ENCODE results near the gene TTC21A. TPM values are rescaled to one million over a fixed set of nuclear protein-coding genes. Genes with fewer than 3 reads are reported as not detected.

Gene TTC21A
- total RNA-seq, 5 donors from 2014 or later (not counting 1 experiment from before 2014, with no cell fraction given), result 3.5 to 12.4 (median 5.4) TPM

GRCh38 chr3:39180183-39180545 is 72.7 kb downstream of the TTC21A start:
- Mint-ChIP-seq H3K27me3 (no peaks in the 10 kb centered on the region), H3K4me1 (peaks cover 33 to 43% (median 37%) of the 10 kb centered on the region in 3 donors), H3K9me3 (no peaks in the 10 kb centered on the region), H3K4me3 (peak overlapping the region; percentile 76 to 88 (median 77)), H3K27ac (peak overlapping the region; percentile 85 to 88), H3K36me3 (no peaks in the 10 kb centered on the region)
- DNase-seq (peak in 1 of 35 experiments; percentile 23), ATAC-seq (replicated peaks in 1 of 4) (no peak)
- POLR2A ChIA-PET, result no interaction called here
- Histone ChIP-seq H3K27ac (ENCODE audit: low read length) (peak overlapping the region; percentile 39), H3K27me3 (replicated peaks in 1 of 2; ENCODE audit: control insufficient read depth in 2 of 2, extremely low read depth in 1 of 2, insufficient read depth in 2 of 2, low read length in 1 of 2) (no peaks in the 10 kb centered on the region), H3K4me3 (ENCODE audit: control insufficient read depth in 1 of 2, extremely low read depth in 1 of 2, low read length in 1 of 2) (peak overlapping the region; percentile 31 to 68), H3K4me1 (ENCODE audit: control insufficient read depth in 1 of 2, extremely low read depth in 1 of 2, insufficient read depth in 2 of 2, low read length in 2 of 2) (peaks cover 20 to 38% of the 10 kb centered on the region in 2 experiments), H3K36me3 (ENCODE audit: control insufficient read depth in 2 of 2, extremely low read depth in 1 of 2, insufficient read depth in 1 of 2, low read length in 1 of 2) (no peaks in the 10 kb centered on the region), H3K9me3 (no peaks in the 10 kb centered on the region)
- WGBS (ENCODE audit: insufficient coverage), result 57% methylated on average over 3 of the region's 3 CpGs
- CTCF ChIA-PET, result no interaction called here

- POLR2A ChIA-PET, result no interaction called here
- DNase-seq (peak; percentile 75 to 95 (median 84)), ATAC-seq (replicated peaks in 1 of 4) (peak; percentile 89 to 91 (median 90))
- no peaks in the 10 kb centered on the region for H3K9me3 Mint-ChIP-seq
- no peaks in the 10 kb centered on the region for H3K36me3 ChIP-seq (ENCODE audit: control insufficient read depth in 2 of 2, extremely low read depth in 1 of 2, insufficient read depth in 1 of 2, low read length in 1 of 2)
- no peaks in the 10 kb centered on the region for H3K27me3 ChIP-seq (replicated peaks in 1 of 2; ENCODE audit: control insufficient read depth in 2 of 2, extremely low read depth in 1 of 2, insufficient read depth in 2 of 2, low read length in 1 of 2)
- peaks cover 20 to 38% of the 10 kb centered on the region in 2 experiments for H3K4me1 ChIP-seq (ENCODE audit: control insufficient read depth in 1 of 2, extremely low read depth in 1 of 2, insufficient read depth in 2 of 2, low read length in 2 of 2)
- H3K4me1 Mint-ChIP-seq, result peaks cover 33 to 43% (median 37%) of the 10 kb centered on the region in 3 donors
- WGBS (ENCODE audit: insufficient coverage), result 4% methylated on average over 58 of the region's 64 CpGs
- CTCF ChIA-PET, result no interaction called here
- H3K9me3 ChIP-seq, result no peaks in the 10 kb centered on the region
- no peaks in the 10 kb centered on the region for H3K36me3 Mint-ChIP-seq
- H3K4me3 ChIP-seq (ENCODE audit: control insufficient read depth in 1 of 2, extremely low read depth in 1 of 2, low read length in 1 of 2), result peak overlapping the region; percentile 37 to 68
- H3K27me3 Mint-ChIP-seq, result no peaks in the 10 kb centered on the region
- H3K27ac Mint-ChIP-seq, result peak overlapping the region; percentile 85 to 93
- peak overlapping the region; percentile 74 for H3K27ac ChIP-seq (ENCODE audit: low read length)
- H3K4me3 Mint-ChIP-seq, result peak overlapping the region; percentile 76 to 88 (median 77)
These were observed 73.3 kb downstream of the TTC21A start for GRCh38 chr3:39180546-39181346.

GRCh38 chr3:39181408-39182335 is 74.2 kb downstream of the TTC21A start:
- Mint-ChIP-seq H3K9me3 (no peaks in the 10 kb centered on the region), H3K4me3 (peak overlapping the region; percentile 56 to 88 (median 67)), H3K27me3 (no peaks in the 10 kb centered on the region), H3K27ac (peak overlapping the region; percentile 81 to 93), H3K36me3 (no peaks in the 10 kb centered on the region), H3K4me1 (peaks cover 32 to 41% (median 33%) of the 10 kb centered on the region in 3 donors)
- ChIA-PET CTCF (no interaction called here), POLR2A (no interaction called here)
- Histone ChIP-seq H3K36me3 (ENCODE audit: control insufficient read depth in 2 of 2, extremely low read depth in 1 of 2, insufficient read depth in 1 of 2, low read length in 1 of 2) (no peaks in the 10 kb centered on the region), H3K4me1 (ENCODE audit: control insufficient read depth in 1 of 2, extremely low read depth in 1 of 2, insufficient read depth in 2 of 2, low read length in 2 of 2) (peaks cover 20 to 38% of the 10 kb centered on the region in 2 experiments), H3K9me3 (no peaks in the 10 kb centered on the region), H3K4me3 (ENCODE audit: control insufficient read depth in 1 of 2, extremely low read depth in 1 of 2, low read length in 1 of 2) (peak overlapping the region in 1 of 2 donors; percentile 37), H3K27me3 (replicated peaks in 1 of 2; ENCODE audit: control insufficient read depth in 2 of 2, extremely low read depth in 1 of 2, insufficient read depth in 2 of 2, low read length in 1 of 2) (no peaks in the 10 kb centered on the region), H3K27ac (ENCODE audit: low read length) (peak overlapping the region; percentile 74)
- ATAC-seq (replicated peaks in 1 of 4) (no peak), DNase-seq (peak in 1 of 35 experiments; percentile 27)
- WGBS (ENCODE audit: insufficient coverage), result 89% methylated on average over 1 of the region's 7 CpGs

DNA sequence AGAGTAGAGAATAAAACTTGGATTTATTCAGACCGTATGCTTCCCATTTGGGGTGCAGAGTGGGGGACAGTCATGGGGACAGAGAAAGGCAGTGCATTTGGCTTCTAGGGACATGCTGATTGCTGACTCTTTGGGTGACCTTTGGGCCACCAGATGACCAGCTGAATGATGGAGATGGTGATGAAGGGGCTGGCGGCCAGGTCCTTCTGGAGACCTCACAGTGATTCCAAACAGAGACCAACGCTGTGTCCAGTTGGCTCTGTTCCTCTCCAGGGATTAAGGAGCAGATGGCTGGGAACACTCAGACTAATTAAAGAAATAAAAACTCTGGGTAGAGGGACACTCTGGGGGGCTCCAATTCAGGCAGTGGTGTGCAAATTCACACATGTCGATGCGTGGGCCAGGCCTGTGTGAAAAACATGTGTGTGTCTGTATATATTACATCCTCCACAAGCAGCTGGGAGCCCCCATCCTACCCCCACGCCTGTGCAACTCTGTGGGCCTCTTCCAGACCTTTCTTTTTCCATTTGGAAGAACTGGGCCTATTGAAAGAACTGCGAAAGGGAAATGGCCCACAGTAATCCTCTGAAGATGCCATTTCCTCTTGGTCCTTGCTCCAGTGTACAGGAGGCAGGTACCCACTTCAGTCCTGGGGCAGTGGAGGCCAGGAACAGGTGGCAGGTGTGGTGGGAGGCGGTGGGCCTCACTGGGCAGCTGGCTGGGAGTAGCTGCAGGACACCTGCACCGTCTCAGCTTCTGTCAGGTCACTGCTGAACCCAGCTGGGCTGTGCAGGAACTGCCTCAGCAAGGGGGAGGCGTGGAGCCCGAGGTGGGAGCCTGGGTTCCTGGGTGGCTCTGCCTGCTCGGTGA is 76.0 kb downstream of the TTC21A start:
- Mint-ChIP-seq H3K9me3 (no peaks in the 10 kb centered on the region), H3K4me3 (no peak overlapping the region), H3K27me3 (no peaks in the 10 kb centered on the region), H3K36me3 (no peaks in the 10 kb centered on the region), H3K27ac (peak overlapping the region in 1 of 2 donors; percentile 45), H3K4me1 (peaks cover 28 to 29% (median 29%) of the 10 kb centered on the region in 3 donors)
- WGBS (ENCODE audit: insufficient coverage), result 66% methylated on average over 6 of the region's 12 CpGs
- Histone ChIP-seq H3K36me3 (ENCODE audit: control insufficient read depth in 2 of 2, extremely low read depth in 1 of 2, insufficient read depth in 1 of 2, low read length in 1 of 2) (no peaks in the 10 kb centered on the region), H3K9me3 (no peaks in the 10 kb centered on the region), H3K27ac (ENCODE audit: low read length) (no peak overlapping the region), H3K27me3 (replicated peaks in 1 of 2; ENCODE audit: control insufficient read depth in 2 of 2, extremely low read depth in 1 of 2, insufficient read depth in 2 of 2, low read length in 1 of 2) (no peaks in the 10 kb centered on the region), H3K4me1 (ENCODE audit: control insufficient read depth in 1 of 2, extremely low read depth in 1 of 2, insufficient read depth in 2 of 2, low read length in 2 of 2) (peaks cover 16 to 28% of the 10 kb centered on the region in 2 experiments), H3K4me3 (ENCODE audit: control insufficient read depth in 1 of 2, extremely low read depth in 1 of 2, low read length in 1 of 2) (no peak overlapping the region)
- POLR2A ChIA-PET, result no interaction called here
- DNase-seq (no peak), ATAC-seq (replicated peaks in 1 of 4) (no peak)
- CTCF ChIA-PET, result no interaction called here

- CTCF ChIA-PET, result interaction anchor here in 1 of 2 donors (0.6 to 1.3 kb wide), 2 partner anchors 104 to 196 kb away, joined by 3 read pairs; no protein-coding TSS in a partner anchor
- DNase-seq (no peak), ATAC-seq (replicated peaks in 1 of 4) (no peak)
- H3K27ac Mint-ChIP-seq, result peak overlapping the region; percentile 44 to 46
- 85% methylated on average over 11 of the region's 12 CpGs for WGBS (ENCODE audit: insufficient coverage)
- POLR2A ChIA-PET, result interaction anchor here in 1 of 2 donors (0.5 kb wide), 1 partner anchor 45 kb away, joined by 3 read pairs; no protein-coding TSS in a partner anchor
- H3K4me1 ChIP-seq (ENCODE audit: control insufficient read depth in 1 of 2, extremely low read depth in 1 of 2, insufficient read depth in 2 of 2, low read length in 2 of 2), result peaks cover 12 to 19% of the 10 kb centered on the region in 2 experiments
- H3K36me3 Mint-ChIP-seq, result no peaks in the 10 kb centered on the region
- no peak overlapping the region for H3K27ac ChIP-seq (ENCODE audit: low read length)
- no peaks in the 10 kb centered on the region for H3K9me3 Mint-ChIP-seq
- H3K9me3 ChIP-seq, result no peaks in the 10 kb centered on the region
- H3K4me3 Mint-ChIP-seq, result no peak overlapping the region
- H3K27me3 Mint-ChIP-seq, result no peaks in the 10 kb centered on the region
- no peaks in the 10 kb centered on the region for H3K27me3 ChIP-seq (replicated peaks in 1 of 2; ENCODE audit: control insufficient read depth in 2 of 2, extremely low read depth in 1 of 2, insufficient read depth in 2 of 2, low read length in 1 of 2)
- no peak overlapping the region for H3K4me3 ChIP-seq (ENCODE audit: control insufficient read depth in 1 of 2, extremely low read depth in 1 of 2, low read length in 1 of 2)
- H3K4me1 Mint-ChIP-seq, result peaks cover 19 to 20% (median 20%) of the 10 kb centered on the region in 3 donors
- no peaks in the 10 kb centered on the region for H3K36me3 ChIP-seq (ENCODE audit: control insufficient read depth in 2 of 2, extremely low read depth in 1 of 2, insufficient read depth in 1 of 2, low read length in 1 of 2)
These were observed 76.8 kb downstream of the TTC21A start for GRCh38 chr3:39184081-39184967.

Measured in T-cell (primary cell).